GM23338 (cell line): Measurements from ENCODE around the gene RAD51C. TPM values are rescaled to one million over a fixed set of nuclear protein-coding genes. Genes with fewer than 3 reads are reported as not detected.

Source experiments
- ATAC-seq: fragments of 200-7000 bp; cut with Tn5 transposase; 3 replicates; pipeline ENCODE4 v1.9.1; 2020
- DNase-seq: peaks from one replicate; pipeline ENCODE4 v3.0.0-alpha.2; 2015; ENCODE audit warnings: low spot score
- H2AFZ ChIP-seq: fragments of 200-600 bp; sonication (generic); 2 replicates; pipeline ENCODE4 v1.8.0; 2016; ENCODE audit warnings: antibody characterized with exemption, mild to moderate bottlenecking, moderate library complexity
- H3F3A ChIP-seq: fragments of 200-600 bp; sonication (generic); replicated peaks from 2 replicates; pipeline ENCODE4 v1.8.0; 2017; ENCODE audit warnings: antibody characterized with exemption, mixed run types, low read depth
- H3K27ac ChIP-seq: fragments of 200-600 bp; sonication (generic); 2 replicates; pipeline ENCODE4 v1.6.1; 2016; ENCODE audit warnings: low read depth
- H3K27me3 ChIP-seq: fragments of 200-600 bp; sonication (generic); 2 replicates; pipeline ENCODE4 v1.8.0; 2016; ENCODE audit warnings: mild to moderate bottlenecking, mixed run types, moderate library complexity; ENCODE audit not compliant: insufficient read depth
- H3K36me3 ChIP-seq: fragments of 200-600 bp; sonication (generic); 2 replicates; pipeline ENCODE4 v1.8.0; 2016; ENCODE audit warnings: mild to moderate bottlenecking; ENCODE audit not compliant: insufficient read depth
- H3K4me1 ChIP-seq: fragments of 200-600 bp; sonication (generic); 2 replicates; pipeline ENCODE4 v1.8.0; 2016; ENCODE audit warnings: mild to moderate bottlenecking, moderate library complexity; ENCODE audit not compliant: insufficient read depth
- H3K4me2 ChIP-seq: fragments of 200-600 bp; sonication (generic); 2 replicates; pipeline ENCODE4 v1.7.1; 2017; ENCODE audit warnings: mixed run types
- H3K4me3 ChIP-seq: fragments of 200-600 bp; sonication (generic); 2 replicates; pipeline ENCODE4 v1.6.1; 2016; ENCODE audit warnings: mixed run types
- H3K79me2 ChIP-seq: fragments of 200-600 bp; sonication (generic); replicated peaks from 2 replicates; pipeline ENCODE4 v1.8.0; 2017; ENCODE audit warnings: mild to moderate bottlenecking; ENCODE audit not compliant: insufficient read depth
- H3K9me2 ChIP-seq: fragments of 200-600 bp; sonication (generic); 2 replicates; pipeline ENCODE4 v1.8.0; 2017; ENCODE audit not compliant: insufficient read depth
- H4K20me1 ChIP-seq: fragments of 200-600 bp; sonication (generic); replicated peaks from 2 replicates; pipeline ENCODE4 v1.8.0; 2017; ENCODE audit warnings: mild to moderate bottlenecking; ENCODE audit not compliant: insufficient read depth
- H3K27ac Mint-ChIP-seq: 2 replicates; pipeline ENCODE4 v1.8.0; 2020; ENCODE audit warnings: inconsistent platforms, mild to moderate bottlenecking, moderate library complexity, mixed read lengths
- H3K27me3 Mint-ChIP-seq: 3 replicates; pipeline ENCODE4 v1.8.0; 2022; ENCODE audit warnings: low read depth, mild to moderate bottlenecking, moderate library complexity, mixed read lengths, inconsistent platforms; ENCODE audit not compliant: insufficient read depth, poor library complexity
- H3K36me3 Mint-ChIP-seq: 3 replicates; pipeline ENCODE4 v1.8.0; 2021; ENCODE audit warnings: low read depth, mild to moderate bottlenecking, inconsistent platforms, moderate library complexity, mixed read lengths
- H3K4me1 Mint-ChIP-seq: 3 replicates; pipeline ENCODE4 v1.8.0; 2020; ENCODE audit warnings: mild to moderate bottlenecking, inconsistent platforms, mixed read lengths
- H3K4me3 Mint-ChIP-seq: 3 replicates; pipeline ENCODE4 v1.8.0; 2021; ENCODE audit warnings: moderate library complexity, mild to moderate bottlenecking, inconsistent platforms, mixed read lengths
- H3K9me3 Mint-ChIP-seq: 3 replicates; pipeline ENCODE4 v1.8.0; 2020; ENCODE audit warnings: moderate library complexity, mild to moderate bottlenecking, inconsistent platforms, mixed read lengths
- CREB1 ChIP-seq: fragments of 250-450 bp; sonication (Bioruptor Pico); IDR thresholded peaks from 2 replicates; pipeline ENCODE4 v1.5.0; 2020; ENCODE audit warnings: low read depth, mild to moderate bottlenecking, moderate library complexity
- EZH2 ChIP-seq: fragments of 200-600 bp; sonication (generic); IDR thresholded peaks from one replicate; pipeline ENCODE4 v1.8.0; 2017; ENCODE audit warnings: antibody characterized with exemption, mild to moderate bottlenecking, low read depth; ENCODE audit not compliant: unreplicated experiment
- EZH2phosphoT487 ChIP-seq: fragments of 200-600 bp; sonication (generic); IDR thresholded peaks from one replicate; pipeline ENCODE4 v1.8.1; 2018; ENCODE audit warnings: antibody characterized with exemption; ENCODE audit not compliant: unreplicated experiment
- NANOG ChIP-seq: IDR thresholded peaks from 2 replicates; pipeline ENCODE4 v1.6.1; 2016; ENCODE audit warnings: antibody characterized with exemption, borderline replicate concordance
- POLR2AphosphoS5 ChIP-seq: IDR thresholded peaks from 2 replicates; pipeline ENCODE4 v1.6.1; 2016; ENCODE audit warnings: antibody characterized with exemption, low read depth
- STAT1 ChIP-seq: IDR thresholded peaks from one replicate; pipeline ENCODE4 v1.6.1; 2016; ENCODE audit warnings: antibody characterized with exemption; ENCODE audit not compliant: unreplicated experiment
- ZNF114 ChIP-seq: fragments of 250-450 bp; sonication (Bioruptor Pico); IDR thresholded peaks from 2 replicates; pipeline ENCODE4 v1.5.0; 2020; ENCODE audit warnings: mild to moderate bottlenecking, moderate library complexity
- polyA plus RNA-seq: library from polyadenylated mRNA; unstranded; fragments of >200 nt; fragmentation: Nextera tagmentation; extraction: Ambion mirVana; gene quantifications from 2 replicates; pipeline ENCODE4 v1.2.1, GENCODE V29; 2016
- total RNA-seq: library from RNA; depleted of rRNA; stranded (reverse); fragments of >200 nt; shearing (Covaris generic); gene quantifications from 2 replicates; pipeline ENCODE4 v1.2.3, GENCODE V29; 2014
- TF ChIP-seq, protein P1 (sequence below): fragments of 250-450 bp; sonication (Bioruptor Pico); IDR thresholded peaks from 2 replicates; pipeline ENCODE4 v1.5.0; 2020; ENCODE audit warnings: mild to moderate bottlenecking, moderate library complexity
- TF ChIP-seq, protein P2 (sequence below), 2 experiments: fragments of 200-600 bp in 1 of 2; sonication (generic) in 1 of 2; conservative IDR thresholded peaks; 2 replicates each; pipeline versions ENCODE4 v1.5.1 to v1.6.1; 2016 to 2017; ENCODE audit warnings: antibody characterized with exemption in 2 of 2, low read depth in 2 of 2, mild to moderate bottlenecking in 2 of 2, moderate library complexity in 1 of 2
- TF ChIP-seq, protein P3 (sequence below): IDR thresholded peaks from 2 replicates; pipeline ENCODE4 v1.6.1; 2016; ENCODE audit warnings: antibody characterized with exemption
- TF ChIP-seq, protein P4 (sequence below): IDR thresholded peaks from one replicate; pipeline ENCODE4 v1.6.1; 2018; ENCODE audit warnings: antibody characterized with exemption; ENCODE audit not compliant: unreplicated experiment

Gene RAD51C
- total and polyA plus RNA-seq, 2 experiments from 2014 or later: 9.3 to 33.6 TPM

DNA sequence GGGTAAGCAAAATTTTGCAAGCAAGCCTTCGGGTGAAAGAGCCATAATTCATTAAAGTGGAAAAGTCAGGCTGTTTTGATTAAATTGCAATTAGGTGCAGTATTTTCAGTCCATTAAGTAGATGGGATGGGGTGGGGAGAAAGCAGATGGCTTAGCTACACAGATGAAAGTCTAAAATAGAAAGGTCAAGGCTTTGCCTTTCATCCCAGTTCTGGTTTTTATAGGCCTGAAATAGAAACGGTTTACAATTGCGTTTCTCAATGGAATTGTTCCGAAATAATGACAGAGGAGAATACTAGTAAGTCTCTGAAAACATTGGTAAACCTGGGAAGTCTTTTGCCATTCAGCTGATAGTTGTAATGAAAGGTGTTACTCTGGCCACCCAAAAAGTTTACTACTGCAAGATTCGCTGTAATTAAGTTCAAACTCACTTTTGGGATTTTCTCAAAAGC is 64.8 kb downstream of the RAD51C start (continued):
- TF ChIP-seq, protein P1, sequence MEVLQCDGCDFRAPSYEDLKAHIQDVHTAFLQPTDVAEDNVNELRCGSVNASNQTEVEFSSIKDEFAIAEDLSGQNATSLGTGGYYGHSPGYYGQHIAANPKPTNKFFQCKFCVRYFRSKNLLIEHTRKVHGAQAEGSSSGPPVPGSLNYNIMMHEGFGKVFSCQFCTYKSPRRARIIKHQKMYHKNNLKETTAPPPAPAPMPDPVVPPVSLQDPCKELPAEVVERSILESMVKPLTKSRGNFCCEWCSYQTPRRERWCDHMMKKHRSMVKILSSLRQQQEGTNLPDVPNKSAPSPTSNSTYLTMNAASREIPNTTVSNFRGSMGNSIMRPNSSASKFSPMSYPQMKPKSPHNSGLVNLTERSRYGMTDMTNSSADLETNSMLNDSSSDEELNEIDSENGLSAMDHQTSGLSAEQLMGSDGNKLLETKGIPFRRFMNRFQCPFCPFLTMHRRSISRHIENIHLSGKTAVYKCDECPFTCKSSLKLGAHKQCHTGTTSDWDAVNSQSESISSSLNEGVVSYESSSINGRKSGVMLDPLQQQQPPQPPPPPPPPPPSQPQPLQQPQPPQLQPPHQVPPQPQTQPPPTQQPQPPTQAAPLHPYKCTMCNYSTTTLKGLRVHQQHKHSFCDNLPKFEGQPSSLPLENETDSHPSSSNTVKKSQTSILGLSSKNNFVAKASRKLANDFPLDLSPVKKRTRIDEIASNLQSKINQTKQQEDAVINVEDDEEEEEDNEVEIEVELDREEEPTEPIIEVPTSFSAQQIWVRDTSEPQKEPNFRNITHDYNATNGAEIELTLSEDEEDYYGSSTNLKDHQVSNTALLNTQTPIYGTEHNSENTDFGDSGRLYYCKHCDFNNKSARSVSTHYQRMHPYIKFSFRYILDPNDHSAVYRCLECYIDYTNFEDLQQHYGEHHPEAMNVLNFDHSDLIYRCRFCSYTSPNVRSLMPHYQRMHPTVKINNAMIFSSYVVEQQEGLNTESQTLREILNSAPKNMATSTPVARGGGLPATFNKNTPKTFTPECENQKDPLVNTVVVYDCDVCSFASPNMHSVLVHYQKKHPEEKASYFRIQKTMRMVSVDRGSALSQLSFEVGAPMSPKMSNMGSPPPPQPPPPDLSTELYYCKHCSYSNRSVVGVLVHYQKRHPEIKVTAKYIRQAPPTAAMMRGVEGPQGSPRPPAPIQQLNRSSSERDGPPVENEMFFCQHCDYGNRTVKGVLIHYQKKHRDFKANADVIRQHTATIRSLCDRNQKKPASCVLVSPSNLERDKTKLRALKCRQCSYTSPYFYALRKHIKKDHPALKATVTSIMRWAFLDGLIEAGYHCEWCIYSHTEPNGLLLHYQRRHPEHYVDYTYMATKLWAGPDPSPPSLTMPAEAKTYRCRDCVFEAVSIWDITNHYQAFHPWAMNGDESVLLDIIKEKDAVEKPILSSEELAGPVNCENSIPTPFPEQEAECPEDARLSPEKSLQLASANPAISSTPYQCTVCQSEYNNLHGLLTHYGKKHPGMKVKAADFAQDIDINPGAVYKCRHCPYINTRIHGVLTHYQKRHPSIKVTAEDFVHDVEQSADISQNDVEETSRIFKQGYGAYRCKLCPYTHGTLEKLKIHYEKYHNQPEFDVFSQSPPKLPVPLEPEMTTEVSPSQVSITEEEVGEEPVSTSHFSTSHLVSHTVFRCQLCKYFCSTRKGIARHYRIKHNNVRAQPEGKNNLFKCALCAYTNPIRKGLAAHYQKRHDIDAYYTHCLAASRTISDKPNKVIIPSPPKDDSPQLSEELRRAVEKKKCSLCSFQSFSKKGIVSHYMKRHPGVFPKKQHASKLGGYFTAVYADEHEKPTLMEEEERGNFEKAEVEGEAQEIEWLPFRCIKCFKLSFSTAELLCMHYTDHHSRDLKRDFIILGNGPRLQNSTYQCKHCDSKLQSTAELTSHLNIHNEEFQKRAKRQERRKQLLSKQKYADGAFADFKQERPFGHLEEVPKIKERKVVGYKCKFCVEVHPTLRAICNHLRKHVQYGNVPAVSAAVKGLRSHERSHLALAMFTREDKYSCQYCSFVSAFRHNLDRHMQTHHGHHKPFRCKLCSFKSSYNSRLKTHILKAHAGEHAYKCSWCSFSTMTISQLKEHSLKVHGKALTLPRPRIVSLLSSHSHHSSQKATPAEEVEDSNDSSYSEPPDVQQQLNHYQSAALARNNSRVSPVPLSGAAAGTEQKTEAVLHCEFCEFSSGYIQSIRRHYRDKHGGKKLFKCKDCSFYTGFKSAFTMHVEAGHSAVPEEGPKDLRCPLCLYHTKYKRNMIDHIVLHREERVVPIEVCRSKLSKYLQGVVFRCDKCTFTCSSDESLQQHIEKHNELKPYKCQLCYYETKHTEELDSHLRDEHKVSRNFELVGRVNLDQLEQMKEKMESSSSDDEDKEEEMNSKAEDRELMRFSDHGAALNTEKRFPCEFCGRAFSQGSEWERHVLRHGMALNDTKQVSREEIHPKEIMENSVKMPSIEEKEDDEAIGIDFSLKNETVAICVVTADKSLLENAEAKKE: no peak
- TF ChIP-seq, protein P2, sequence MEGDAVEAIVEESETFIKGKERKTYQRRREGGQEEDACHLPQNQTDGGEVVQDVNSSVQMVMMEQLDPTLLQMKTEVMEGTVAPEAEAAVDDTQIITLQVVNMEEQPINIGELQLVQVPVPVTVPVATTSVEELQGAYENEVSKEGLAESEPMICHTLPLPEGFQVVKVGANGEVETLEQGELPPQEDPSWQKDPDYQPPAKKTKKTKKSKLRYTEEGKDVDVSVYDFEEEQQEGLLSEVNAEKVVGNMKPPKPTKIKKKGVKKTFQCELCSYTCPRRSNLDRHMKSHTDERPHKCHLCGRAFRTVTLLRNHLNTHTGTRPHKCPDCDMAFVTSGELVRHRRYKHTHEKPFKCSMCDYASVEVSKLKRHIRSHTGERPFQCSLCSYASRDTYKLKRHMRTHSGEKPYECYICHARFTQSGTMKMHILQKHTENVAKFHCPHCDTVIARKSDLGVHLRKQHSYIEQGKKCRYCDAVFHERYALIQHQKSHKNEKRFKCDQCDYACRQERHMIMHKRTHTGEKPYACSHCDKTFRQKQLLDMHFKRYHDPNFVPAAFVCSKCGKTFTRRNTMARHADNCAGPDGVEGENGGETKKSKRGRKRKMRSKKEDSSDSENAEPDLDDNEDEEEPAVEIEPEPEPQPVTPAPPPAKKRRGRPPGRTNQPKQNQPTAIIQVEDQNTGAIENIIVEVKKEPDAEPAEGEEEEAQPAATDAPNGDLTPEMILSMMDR (conservative IDR thresholded peaks at IDR 0.05; ENCODE audit: low read depth in 2 of 2): no peak
- TF ChIP-seq EZH2phosphoT487 (no peak), STAT1 (no peak), CREB1 (CRISPR knock-in tag) (no peak)

DNA sequence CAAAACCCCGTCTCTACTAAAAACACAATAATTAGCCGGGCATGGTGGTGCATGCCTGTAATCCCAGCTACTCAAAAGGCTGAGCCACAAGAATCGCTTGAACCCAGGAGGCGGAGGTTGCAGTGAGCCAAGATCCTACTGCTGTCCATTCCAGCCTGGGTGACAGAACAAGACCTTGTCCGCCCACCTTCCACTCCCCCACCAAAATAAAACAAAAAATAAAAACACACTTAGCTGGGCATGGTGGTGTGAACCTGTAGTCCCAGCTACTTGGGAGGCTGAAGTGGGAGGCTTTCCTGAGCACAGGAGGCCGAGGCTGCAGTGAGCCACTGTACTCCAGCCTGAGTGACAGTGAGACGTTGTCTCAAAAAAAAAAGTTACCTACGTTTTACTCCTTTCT is 66.5 kb downstream of the RAD51C start:
- Histone ChIP-seq H4K20me1 (peaks cover 14% of the 10 kb centered on the region; the same call in 1 of the 2 replicates), H3K4me3 (no peak overlapping the region), H3F3A (0 out of 2 replicates have a peak, but pooled peaks cover 3% of the 10 kb centered on the region), H3K27me3 (peaks cover 21% of the 10 kb centered on the region), H3K4me1 (peaks cover 7% of the 10 kb centered on the region), H3K9me2 (no peaks in the 10 kb centered on the region), H3K79me2 (peaks cover 7% of the 10 kb centered on the region; the same call in 1 of the 2 replicates), H3K27ac (no peak overlapping the region), H3K36me3 (no peaks in the 10 kb centered on the region), H3K4me2 (no peak overlapping the region), H2AFZ (no peak overlapping the region)
- H3K9me3 Mint-ChIP-seq: no peaks in the 10 kb centered on the region
- peaks cover 14% of the 10 kb centered on the region for H3K27me3 Mint-ChIP-seq
- H3K27ac Mint-ChIP-seq: no peak overlapping the region
- no peak for DNase-seq
- H3K36me3 Mint-ChIP-seq: no peaks in the 10 kb centered on the region
- no peak overlapping the region for H3K4me3 Mint-ChIP-seq
- H3K4me1 Mint-ChIP-seq: peaks cover 8% of the 10 kb centered on the region
- no peak for ATAC-seq
- TF ChIP-seq STAT1 (no peak), ZNF114 (CRISPR knock-in tag) (no peak), EZH2 (no peak), EZH2phosphoT487 (no peak), POLR2AphosphoS5 (no peak), NANOG (no peak)
- TF ChIP-seq, protein P3, sequence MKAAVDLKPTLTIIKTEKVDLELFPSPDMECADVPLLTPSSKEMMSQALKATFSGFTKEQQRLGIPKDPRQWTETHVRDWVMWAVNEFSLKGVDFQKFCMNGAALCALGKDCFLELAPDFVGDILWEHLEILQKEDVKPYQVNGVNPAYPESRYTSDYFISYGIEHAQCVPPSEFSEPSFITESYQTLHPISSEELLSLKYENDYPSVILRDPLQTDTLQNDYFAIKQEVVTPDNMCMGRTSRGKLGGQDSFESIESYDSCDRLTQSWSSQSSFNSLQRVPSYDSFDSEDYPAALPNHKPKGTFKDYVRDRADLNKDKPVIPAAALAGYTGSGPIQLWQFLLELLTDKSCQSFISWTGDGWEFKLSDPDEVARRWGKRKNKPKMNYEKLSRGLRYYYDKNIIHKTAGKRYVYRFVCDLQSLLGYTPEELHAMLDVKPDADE: no peak
- TF ChIP-seq, protein P4, sequence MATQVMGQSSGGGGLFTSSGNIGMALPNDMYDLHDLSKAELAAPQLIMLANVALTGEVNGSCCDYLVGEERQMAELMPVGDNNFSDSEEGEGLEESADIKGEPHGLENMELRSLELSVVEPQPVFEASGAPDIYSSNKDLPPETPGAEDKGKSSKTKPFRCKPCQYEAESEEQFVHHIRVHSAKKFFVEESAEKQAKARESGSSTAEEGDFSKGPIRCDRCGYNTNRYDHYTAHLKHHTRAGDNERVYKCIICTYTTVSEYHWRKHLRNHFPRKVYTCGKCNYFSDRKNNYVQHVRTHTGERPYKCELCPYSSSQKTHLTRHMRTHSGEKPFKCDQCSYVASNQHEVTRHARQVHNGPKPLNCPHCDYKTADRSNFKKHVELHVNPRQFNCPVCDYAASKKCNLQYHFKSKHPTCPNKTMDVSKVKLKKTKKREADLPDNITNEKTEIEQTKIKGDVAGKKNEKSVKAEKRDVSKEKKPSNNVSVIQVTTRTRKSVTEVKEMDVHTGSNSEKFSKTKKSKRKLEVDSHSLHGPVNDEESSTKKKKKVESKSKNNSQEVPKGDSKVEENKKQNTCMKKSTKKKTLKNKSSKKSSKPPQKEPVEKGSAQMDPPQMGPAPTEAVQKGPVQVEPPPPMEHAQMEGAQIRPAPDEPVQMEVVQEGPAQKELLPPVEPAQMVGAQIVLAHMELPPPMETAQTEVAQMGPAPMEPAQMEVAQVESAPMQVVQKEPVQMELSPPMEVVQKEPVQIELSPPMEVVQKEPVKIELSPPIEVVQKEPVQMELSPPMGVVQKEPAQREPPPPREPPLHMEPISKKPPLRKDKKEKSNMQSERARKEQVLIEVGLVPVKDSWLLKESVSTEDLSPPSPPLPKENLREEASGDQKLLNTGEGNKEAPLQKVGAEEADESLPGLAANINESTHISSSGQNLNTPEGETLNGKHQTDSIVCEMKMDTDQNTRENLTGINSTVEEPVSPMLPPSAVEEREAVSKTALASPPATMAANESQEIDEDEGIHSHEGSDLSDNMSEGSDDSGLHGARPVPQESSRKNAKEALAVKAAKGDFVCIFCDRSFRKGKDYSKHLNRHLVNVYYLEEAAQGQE: no peak
